HG02571 (cell line): Measurements from ENCODE around the gene EPB41L3.
"Not testable (repeated sequence)": the region's sequence is repeated elsewhere in the genome, so short reads cannot be mapped to it uniquely, and the experiment has no call there.

Experiments used
- ATAC-seq: cut with Tn5 transposase; IDR thresholded peaks from one replicate; pipeline ENCODE4 v1.9.1; 2021; ENCODE audit warnings: mild to moderate bottlenecking, moderate library complexity; ENCODE audit not compliant: unreplicated experiment

Gene EPB41L3

GRCh38 chr18:5543773-5544389 lies at the start of gene EPB41L3:
Gene EPB41L3 (minus strand): TSS chr18:5543997. CDS start chr18:5489183, 54,814 bp downstream.
- no peak for ATAC-seq

- no peak for ATAC-seq
Measured at GRCh38 chr18:5588529-5588928, 44.7 kb upstream of the EPB41L3 start.

- ATAC-seq, result no peak
Measured at GRCh38 chr18:5585653-5586052, 41.9 kb upstream of the EPB41L3 start.

GRCh38 chr18:5584746-5585417 lies 41.1 kb upstream of the EPB41L3 start:
- ATAC-seq, result no peak

GRCh38 chr18:5582849-5583681 lies 39.3 kb upstream of the EPB41L3 start:
- no peak for ATAC-seq

- no peak for ATAC-seq
Measured at GRCh38 chr18:5582076-5582475, 38.3 kb upstream of the EPB41L3 start.

- ATAC-seq, result no peak
Measured at GRCh38 chr18:5574843-5575242, 31.0 kb upstream of the EPB41L3 start.

- no peak for ATAC-seq
Measured at GRCh38 chr18:5571666-5572065, 27.9 kb upstream of the EPB41L3 start.

- not testable (repeated sequence) for ATAC-seq
Measured at GRCh38 chr18:5570613-5571012, 26.8 kb upstream of the EPB41L3 start.

GRCh38 chr18:5568416-5568815 lies 24.6 kb upstream of the EPB41L3 start:
- ATAC-seq, result no peak

GRCh38 chr18:5558851-5559250 lies 15.1 kb upstream of the EPB41L3 start:
- no peak for ATAC-seq

GRCh38 chr18:5556310-5556974 lies 12.6 kb upstream of the EPB41L3 start:
- no peak for ATAC-seq

GRCh38 chr18:5554629-5555028 lies 10.8 kb upstream of the EPB41L3 start:
- no peak for ATAC-seq

GRCh38 chr18:5546660-5547059 lies 2.9 kb upstream of the EPB41L3 start:
- ATAC-seq, result no peak

- no peak for ATAC-seq
Measured at GRCh38 chr18:5543036-5543680, 639 bp downstream of the EPB41L3 start.

GRCh38 chr18:5542515-5543035 lies 1.2 kb downstream of the EPB41L3 start:
- no peak for ATAC-seq

- no peak for ATAC-seq
Measured at GRCh38 chr18:5541644-5542043, 2.2 kb downstream of the EPB41L3 start.

GRCh38 chr18:5539391-5539790 lies 4.4 kb downstream of the EPB41L3 start:
- ATAC-seq, result no peak

- no peak for ATAC-seq
Measured at GRCh38 chr18:5538544-5538943, 5.3 kb downstream of the EPB41L3 start.

- ATAC-seq, result no peak
Measured at GRCh38 chr18:5537860-5538259, 5.9 kb downstream of the EPB41L3 start.

GRCh38 chr18:5534845-5535244 lies 9.0 kb downstream of the EPB41L3 start:
- no peak for ATAC-seq
